Activated CD4-positive, alpha-beta T cell treated with anti-CD3 and anti-CD28 coated beads, Interleukin-2, amount 10 ng/mL, durations not matched to agents 7 days and 5 days (primary cell): ENCODE measurements around the gene SLC25A13. TPM values are rescaled to one million over a fixed set of nuclear protein-coding genes. Genes with fewer than 3 reads are reported as not detected.

ENCODE experiments used
- CTCF ChIA-PET: fragments of 350-600 bp; sonication (Branson Sonifier 250); formaldehyde crosslinking; loops from one replicate; lab custom pipeline; 2021; ENCODE audit warnings: antibody characterized with exemption; lab: Charles Lee
- POLR2A ChIA-PET: fragments of 350-600 bp; sonication (Branson Sonifier 250); formaldehyde crosslinking; loops from one replicate; lab custom pipeline; 2021; ENCODE audit warnings: antibody characterized with exemption; lab: Charles Lee
- DNase-seq: peaks from one replicate; pipeline ENCODE4 v3.0.0-alpha.2; 2020
- H3K27ac Mint-ChIP-seq: one replicate; pipeline ENCODE4 v1.8.0; 2021; ENCODE audit warnings: mild to moderate bottlenecking, moderate library complexity, mixed read lengths
- H3K27me3 Mint-ChIP-seq: one replicate; pipeline ENCODE4 v1.8.0; 2021; ENCODE audit warnings: mixed read lengths
- H3K36me3 Mint-ChIP-seq: one replicate; pipeline ENCODE4 v1.8.0; 2021; ENCODE audit warnings: low read depth, mixed read lengths
- H3K4me1 Mint-ChIP-seq: one replicate; pipeline ENCODE4 v1.8.0; 2021; ENCODE audit warnings: mixed read lengths
- H3K4me3 Mint-ChIP-seq: one replicate; pipeline ENCODE4 v1.8.0; 2021; ENCODE audit warnings: mild to moderate bottlenecking, moderate library complexity, mixed read lengths
- H3K9me3 Mint-ChIP-seq: one replicate; pipeline ENCODE4 v1.8.0; 2021; ENCODE audit warnings: mixed read lengths
- total RNA-seq, 2 experiments: library from RNA; stranded (reverse); gene quantifications; one replicate each; pipeline ENCODE4 v1.2.3, GENCODE V29; 2021

The SLC25A13 gene
- total RNA-seq, 2 experiments from 2014 or later: 7.4 to 8.8 TPM

DNA sequence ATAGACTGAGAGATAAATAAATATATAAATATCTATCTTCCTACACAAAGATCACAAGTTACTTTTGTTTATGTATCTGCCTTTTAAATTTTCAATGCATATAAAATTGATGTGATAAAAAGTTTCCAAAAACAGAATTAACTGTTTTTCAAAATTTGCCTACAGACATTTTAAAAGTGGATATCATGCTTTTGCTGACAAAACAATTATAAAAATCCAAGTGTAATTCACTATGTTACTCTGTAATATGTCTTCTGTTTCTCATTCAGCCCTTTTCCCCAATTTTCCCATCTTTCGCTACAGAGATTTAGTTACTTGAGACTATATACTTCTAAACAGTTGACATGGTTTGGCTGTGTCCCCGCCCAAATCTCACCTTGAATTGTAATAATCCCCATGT, 37.7 kb downstream of the SLC25A13 start:
- Mint-ChIP-seq H3K9me3 (peaks cover 21% of the 10 kb centered on the region), H3K4me3 (no peak overlapping the region), H3K36me3 (peaks cover 41% of the 10 kb centered on the region), H3K4me1 (peaks cover 42% of the 10 kb centered on the region), H3K27ac (no peak overlapping the region), H3K27me3 (no peaks in the 10 kb centered on the region)
- POLR2A ChIA-PET: no interaction called here
- CTCF ChIA-PET: interaction anchor here (1.0 kb wide), 1 partner anchor 14 kb away, joined by 3 read pairs; no protein-coding TSS in a partner anchor
- no peak for DNase-seq

DNA sequence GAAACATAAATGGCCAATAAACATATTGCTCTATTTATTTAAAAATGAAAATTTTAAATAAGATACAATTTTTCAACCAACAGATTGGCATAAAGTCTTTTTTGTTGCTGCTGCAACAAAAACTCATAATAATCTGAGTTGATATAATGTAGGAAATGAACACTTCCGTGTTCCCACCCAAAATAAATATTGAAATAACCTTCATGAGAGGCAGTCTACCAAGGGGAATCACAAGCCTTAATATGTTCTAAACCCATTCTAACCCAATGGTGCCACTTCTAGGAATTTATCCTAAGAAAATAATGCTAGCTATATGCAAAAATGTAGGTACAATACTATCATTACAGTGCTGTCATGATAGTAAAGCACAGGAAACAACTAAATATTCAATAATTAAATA, 39.1 kb downstream of the SLC25A13 start:
- CTCF ChIA-PET: interaction anchor here (1.3 kb wide), 1 partner anchor 22 kb away, joined by 3 read pairs; no protein-coding TSS in a partner anchor

DNA sequence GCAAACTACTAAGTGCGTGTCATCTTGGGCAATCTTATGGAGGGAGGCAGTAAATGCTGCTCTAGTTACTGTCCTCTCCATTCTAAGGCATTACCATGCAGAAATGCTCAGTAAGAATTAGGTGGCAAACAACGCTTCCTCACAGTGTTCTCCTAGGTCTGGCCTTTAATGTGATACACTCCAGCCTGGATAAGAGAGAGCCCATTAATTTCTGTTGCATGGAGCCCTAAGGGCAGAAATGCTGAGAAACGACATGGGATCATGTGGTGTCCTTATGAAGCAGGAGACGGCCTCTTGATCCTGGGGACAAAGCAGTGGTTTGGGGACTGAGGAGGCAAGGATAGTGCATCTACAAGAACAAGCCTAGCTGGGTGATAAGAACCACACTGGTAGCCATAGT, 44.0 kb downstream of the SLC25A13 start:
- peaks cover 22% of the 10 kb centered on the region for H3K36me3 Mint-ChIP-seq
- no peak for DNase-seq
- peaks cover 7% of the 10 kb centered on the region for H3K9me3 Mint-ChIP-seq
- POLR2A ChIA-PET: no interaction called here
- no peaks in the 10 kb centered on the region for H3K4me1 Mint-ChIP-seq
- H3K27ac Mint-ChIP-seq: no peak overlapping the region
- no peaks in the 10 kb centered on the region for H3K27me3 Mint-ChIP-seq
- H3K4me3 Mint-ChIP-seq: no peak overlapping the region
- CTCF ChIA-PET: interaction anchor here (0.6 kb wide), 1 partner anchor 848 kb away, joined by 3 read pairs; no protein-coding TSS in a partner anchor

More for the DNA sequence above, 39.1 kb downstream of the SLC25A13 start:
- Mint-ChIP-seq H3K27ac (no peak overlapping the region), H3K4me3 (no peak overlapping the region), H3K36me3 (peaks cover 37% of the 10 kb centered on the region), H3K9me3 (peaks cover 18% of the 10 kb centered on the region), H3K27me3 (no peaks in the 10 kb centered on the region), H3K4me1 (peaks cover 41% of the 10 kb centered on the region)
- POLR2A ChIA-PET: no interaction called here
- DNase-seq: no peak

DNA sequence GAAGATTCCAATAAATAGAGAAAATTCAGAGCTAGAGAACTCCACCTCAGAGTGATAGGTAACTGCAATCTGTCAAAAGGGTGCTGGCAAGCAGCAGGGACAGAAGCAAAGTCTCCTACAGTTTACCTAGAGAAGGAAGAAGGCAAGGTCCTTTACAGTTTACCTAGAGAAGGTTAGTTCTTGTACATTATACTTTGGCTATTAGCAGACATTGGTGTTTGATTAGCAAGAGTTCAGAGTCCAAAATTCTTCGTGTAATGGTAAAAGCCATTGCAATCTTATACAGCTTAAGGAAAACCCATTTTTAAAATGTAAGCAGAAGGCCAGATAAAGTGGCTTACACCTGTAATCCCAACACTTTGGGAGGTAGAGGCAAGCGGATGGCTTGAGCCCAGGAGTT, 45.9 kb downstream of the SLC25A13 start:
- H3K36me3 Mint-ChIP-seq: peaks cover 22% of the 10 kb centered on the region
- no peaks in the 10 kb centered on the region for H3K27me3 Mint-ChIP-seq
- no peak for DNase-seq
- peaks cover 5% of the 10 kb centered on the region for H3K9me3 Mint-ChIP-seq
- ChIA-PET POLR2A (no interaction called here), CTCF (no interaction called here)
- H3K4me1 Mint-ChIP-seq: no peaks in the 10 kb centered on the region
- no peak overlapping the region for H3K27ac Mint-ChIP-seq
- H3K4me3 Mint-ChIP-seq: no peak overlapping the region

DNA sequence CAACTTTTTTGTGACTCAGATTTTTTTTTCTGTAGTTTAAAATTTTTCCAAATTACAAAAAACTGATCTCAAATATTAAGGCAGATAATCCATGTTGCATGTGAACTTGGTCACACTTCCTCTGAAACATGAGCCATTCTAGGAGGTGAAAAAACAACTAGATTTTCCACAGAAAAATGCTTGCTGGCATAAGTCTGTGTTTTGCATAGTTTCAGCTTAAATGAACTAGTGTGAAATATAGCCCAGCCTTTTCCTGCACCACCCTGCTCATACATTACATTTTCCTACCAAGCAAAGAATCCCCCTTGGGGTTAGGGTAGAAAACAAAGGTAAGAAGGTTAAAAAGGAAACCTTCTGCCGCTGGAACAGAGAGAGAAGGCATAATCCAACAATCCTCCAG, 48.2 kb downstream of the SLC25A13 start:
- ChIA-PET CTCF (no interaction called here), POLR2A (no interaction called here)
- no peak overlapping the region for H3K4me3 Mint-ChIP-seq
- H3K36me3 Mint-ChIP-seq: peaks cover 25% of the 10 kb centered on the region
- no peak overlapping the region for H3K27ac Mint-ChIP-seq
- no peaks in the 10 kb centered on the region for H3K27me3 Mint-ChIP-seq
- H3K4me1 Mint-ChIP-seq: no peaks in the 10 kb centered on the region
- no peaks in the 10 kb centered on the region for H3K9me3 Mint-ChIP-seq
- DNase-seq: no peak

DNA sequence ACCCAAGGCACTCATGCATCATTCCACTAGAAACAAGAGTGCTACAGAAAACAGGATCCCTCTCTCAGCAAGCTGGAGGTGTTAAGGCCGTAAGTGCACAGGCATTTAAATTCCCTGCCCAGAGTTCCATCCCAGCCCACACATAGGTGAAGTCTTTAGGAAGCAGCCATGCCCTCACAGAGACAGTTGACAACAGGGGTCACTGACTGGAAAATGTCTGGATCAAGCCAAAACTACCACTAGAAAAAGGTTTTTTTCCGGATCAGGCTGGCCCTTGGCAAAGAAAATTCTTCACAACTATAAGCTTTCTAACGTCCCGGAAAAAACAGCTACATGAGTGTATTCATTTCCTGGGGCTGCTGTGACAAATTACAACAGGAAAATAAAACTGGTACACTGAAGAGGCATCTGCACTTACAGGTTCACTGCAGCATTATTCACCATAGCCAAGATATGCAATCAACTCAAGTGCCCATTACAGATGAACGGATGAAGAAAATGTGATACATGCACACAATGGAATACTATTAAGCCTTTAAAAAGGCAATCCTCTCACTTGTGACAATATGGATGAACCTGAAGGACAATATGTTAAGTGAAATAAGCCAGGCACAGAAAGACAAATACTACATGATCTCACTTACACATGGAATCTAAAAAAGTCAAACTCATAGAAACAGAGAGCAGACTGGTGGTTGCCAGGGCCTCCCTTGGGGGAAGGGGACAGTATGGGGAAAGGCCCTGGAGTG, 52.5 kb downstream of the SLC25A13 start:
- H3K27me3 Mint-ChIP-seq: no peaks in the 10 kb centered on the region
- no peak for DNase-seq
- CTCF ChIA-PET: interaction anchor here (0.5 to 0.6 kb wide), 2 partner anchors 23 to 661 kb away, joined by 3 to 4 read pairs; no protein-coding TSS in a partner anchor
- peaks cover 2% of the 10 kb centered on the region for H3K4me1 Mint-ChIP-seq
- no peak overlapping the region for H3K4me3 Mint-ChIP-seq
- no peaks in the 10 kb centered on the region for H3K9me3 Mint-ChIP-seq
- peaks cover 9% of the 10 kb centered on the region for H3K36me3 Mint-ChIP-seq
- POLR2A ChIA-PET: no interaction called here
- no peak overlapping the region for H3K27ac Mint-ChIP-seq

DNA sequence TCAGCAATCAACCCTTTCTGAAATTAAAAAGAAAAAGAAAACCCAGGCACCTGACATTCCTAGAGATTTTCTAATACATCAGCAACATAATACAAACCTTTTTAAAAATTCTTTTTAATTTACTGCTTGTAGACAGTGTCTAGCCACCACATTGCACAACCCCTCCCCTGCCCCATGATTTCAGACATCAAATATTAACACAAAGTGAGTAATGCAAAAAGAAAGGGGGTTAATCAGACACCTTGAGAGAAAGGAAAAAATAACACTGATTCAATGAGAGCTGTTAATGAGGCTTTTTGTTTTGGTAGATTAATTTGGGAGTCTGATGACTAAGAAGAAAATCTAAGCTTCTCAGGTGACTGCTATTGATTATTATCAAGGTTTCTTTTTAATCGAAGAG, 55.3 kb downstream of the SLC25A13 start:
- peaks cover 8% of the 10 kb centered on the region for H3K36me3 Mint-ChIP-seq
- ChIA-PET CTCF (no interaction called here), POLR2A (no interaction called here)
- H3K4me3 Mint-ChIP-seq: no peak overlapping the region
- H3K4me1 Mint-ChIP-seq: peaks cover 10% of the 10 kb centered on the region
- DNase-seq: no peak
- peaks cover 8% of the 10 kb centered on the region for H3K9me3 Mint-ChIP-seq
- H3K27me3 Mint-ChIP-seq: no peaks in the 10 kb centered on the region
- H3K27ac Mint-ChIP-seq: no peak overlapping the region

DNA sequence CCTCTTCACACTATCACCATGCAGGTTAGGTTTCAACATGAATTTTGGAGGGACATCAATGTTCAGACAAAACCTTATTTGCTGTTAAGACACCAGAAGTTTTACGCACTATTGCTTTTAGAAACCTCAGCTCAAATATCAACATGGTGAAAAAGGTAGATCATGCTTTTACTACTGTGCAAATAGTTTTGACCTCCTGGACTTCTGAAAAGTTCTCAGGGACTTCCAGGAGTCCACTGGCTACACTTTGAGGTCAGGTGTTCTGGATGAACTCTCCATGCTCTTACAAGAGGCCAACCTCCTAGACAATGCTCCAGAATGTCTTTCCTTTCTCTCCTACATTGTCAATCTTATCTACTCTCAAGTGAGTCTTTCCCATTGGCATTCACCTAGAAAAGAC, 55.9 kb downstream of the SLC25A13 start:
- no peaks in the 10 kb centered on the region for H3K27me3 Mint-ChIP-seq
- ChIA-PET POLR2A (no interaction called here), CTCF (no interaction called here)
- H3K36me3 Mint-ChIP-seq: peaks cover 8% of the 10 kb centered on the region
- no peak for DNase-seq
- H3K9me3 Mint-ChIP-seq: peaks cover 8% of the 10 kb centered on the region
- H3K4me3 Mint-ChIP-seq: no peak overlapping the region
- H3K4me1 Mint-ChIP-seq: peaks cover 10% of the 10 kb centered on the region
- H3K27ac Mint-ChIP-seq: no peak overlapping the region

DNA sequence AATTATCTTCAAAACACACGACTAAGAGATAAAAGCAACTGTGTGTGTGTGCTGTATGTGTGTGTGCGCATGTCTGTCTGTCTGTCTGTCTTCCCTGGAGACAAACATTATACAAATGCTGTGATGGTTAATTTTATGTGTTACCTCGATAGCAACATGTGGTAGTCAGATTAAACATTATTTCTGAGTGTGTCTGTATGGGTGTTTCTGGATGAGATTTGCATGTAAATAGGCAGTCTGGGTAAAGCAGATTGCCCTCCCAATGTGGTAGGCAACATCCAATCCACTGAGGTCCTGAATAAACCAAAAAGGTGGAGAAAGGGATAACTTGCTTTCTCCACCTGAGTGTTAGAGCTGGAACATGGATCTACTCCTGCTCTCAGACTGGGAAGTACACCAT, 67.9 kb downstream of the SLC25A13 start:
- Mint-ChIP-seq H3K27ac (no peak overlapping the region), H3K4me3 (no peak overlapping the region), H3K9me3 (peaks cover 22% of the 10 kb centered on the region), H3K36me3 (peaks cover 9% of the 10 kb centered on the region), H3K27me3 (no peaks in the 10 kb centered on the region), H3K4me1 (peaks cover 5% of the 10 kb centered on the region)
- DNase-seq: no peak
- POLR2A ChIA-PET: no interaction called here
- CTCF ChIA-PET: no interaction called here

DNA sequence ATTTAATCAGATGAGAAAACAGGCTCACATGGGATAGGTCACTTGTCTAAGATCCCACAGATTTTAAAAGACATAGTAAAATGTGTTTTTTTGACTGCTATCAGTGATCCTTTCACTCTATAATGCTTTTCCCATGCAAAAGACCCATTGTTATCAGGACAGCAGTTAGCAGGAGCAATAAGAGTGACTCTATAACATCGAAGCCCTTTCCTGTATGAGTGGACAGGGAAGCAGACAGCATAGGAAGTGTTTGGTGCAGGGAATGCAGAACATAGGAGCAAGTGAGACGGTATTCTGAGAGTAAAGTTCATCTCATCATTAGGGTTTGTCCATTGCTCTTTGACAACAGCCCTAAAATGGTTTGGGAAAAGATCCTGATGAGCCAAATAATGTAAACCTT, 68.5 kb downstream of the SLC25A13 start:
- peaks cover 9% of the 10 kb centered on the region for H3K36me3 Mint-ChIP-seq
- peaks cover 22% of the 10 kb centered on the region for H3K9me3 Mint-ChIP-seq
- H3K4me3 Mint-ChIP-seq: no peak overlapping the region
- H3K4me1 Mint-ChIP-seq: peaks cover 5% of the 10 kb centered on the region
- H3K27me3 Mint-ChIP-seq: no peaks in the 10 kb centered on the region
- no peak overlapping the region for H3K27ac Mint-ChIP-seq
- ChIA-PET CTCF (no interaction called here), POLR2A (no interaction called here)
- DNase-seq: no peak

DNA sequence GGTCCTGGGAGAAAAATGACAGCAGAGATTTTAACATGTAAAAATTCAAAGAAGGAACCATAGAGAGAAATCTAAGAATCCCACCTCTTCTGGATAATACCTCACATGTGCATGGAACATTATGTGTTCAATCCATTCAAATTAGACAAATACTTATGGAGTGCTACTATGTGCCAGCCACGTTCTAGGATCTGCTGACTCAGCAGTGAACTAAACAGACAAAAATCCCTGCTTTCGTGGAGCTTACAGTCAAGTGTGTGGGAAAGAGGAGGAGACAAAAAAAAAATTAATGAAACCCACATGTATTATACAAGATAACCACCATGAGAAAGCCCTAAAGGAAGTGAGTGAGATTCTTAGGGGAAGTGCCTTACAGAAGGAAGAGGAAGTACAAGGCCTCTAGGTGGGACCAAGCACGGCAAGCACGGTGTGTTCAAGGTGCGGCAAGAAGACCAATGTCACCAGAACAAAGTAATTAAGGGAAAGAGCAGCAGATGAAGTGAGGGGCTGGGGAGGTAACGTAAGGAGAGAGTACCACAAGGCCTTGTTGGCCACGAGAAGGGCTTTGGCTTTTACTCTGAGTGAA, 71.0 kb downstream of the SLC25A13 start:
- H3K27ac Mint-ChIP-seq: no peak overlapping the region
- peaks cover 4% of the 10 kb centered on the region for H3K36me3 Mint-ChIP-seq
- ChIA-PET CTCF (interaction anchor here (0.9 kb wide), 1 partner anchor 13 kb away, joined by 3 read pairs; no protein-coding TSS in a partner anchor), POLR2A (no interaction called here)
- no peak overlapping the region for H3K4me3 Mint-ChIP-seq
- peaks cover 6% of the 10 kb centered on the region for H3K9me3 Mint-ChIP-seq
- no peak for DNase-seq
- H3K27me3 Mint-ChIP-seq: no peaks in the 10 kb centered on the region
- H3K4me1 Mint-ChIP-seq: peaks cover 5% of the 10 kb centered on the region

DNA sequence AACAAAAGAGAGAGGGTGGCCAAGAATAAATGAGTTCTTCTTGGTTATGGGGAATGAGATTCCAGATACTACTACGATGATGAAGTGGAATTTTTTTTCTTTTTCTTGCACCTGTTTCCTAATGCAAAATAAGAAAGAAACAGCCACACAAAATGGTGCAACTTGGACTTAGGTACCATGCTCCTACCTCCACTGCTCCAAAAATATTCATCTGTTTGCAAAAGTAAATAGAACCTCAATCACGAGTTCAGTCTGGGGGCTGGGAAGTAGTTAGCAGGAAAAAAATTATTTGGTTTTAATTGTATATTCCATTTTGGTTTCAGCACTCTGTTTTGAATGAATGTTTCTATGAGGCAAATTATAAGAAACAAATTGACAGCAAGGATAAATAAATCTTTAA, 73.5 kb downstream of the SLC25A13 start:
- no peak overlapping the region for H3K27ac Mint-ChIP-seq
- no peak overlapping the region for H3K4me3 Mint-ChIP-seq
- peaks cover 4% of the 10 kb centered on the region for H3K36me3 Mint-ChIP-seq
- H3K4me1 Mint-ChIP-seq: peaks cover 5% of the 10 kb centered on the region
- ChIA-PET CTCF (no interaction called here), POLR2A (no interaction called here)
- no peaks in the 10 kb centered on the region for H3K27me3 Mint-ChIP-seq
- H3K9me3 Mint-ChIP-seq: peaks cover 6% of the 10 kb centered on the region
- no peak for DNase-seq

DNA sequence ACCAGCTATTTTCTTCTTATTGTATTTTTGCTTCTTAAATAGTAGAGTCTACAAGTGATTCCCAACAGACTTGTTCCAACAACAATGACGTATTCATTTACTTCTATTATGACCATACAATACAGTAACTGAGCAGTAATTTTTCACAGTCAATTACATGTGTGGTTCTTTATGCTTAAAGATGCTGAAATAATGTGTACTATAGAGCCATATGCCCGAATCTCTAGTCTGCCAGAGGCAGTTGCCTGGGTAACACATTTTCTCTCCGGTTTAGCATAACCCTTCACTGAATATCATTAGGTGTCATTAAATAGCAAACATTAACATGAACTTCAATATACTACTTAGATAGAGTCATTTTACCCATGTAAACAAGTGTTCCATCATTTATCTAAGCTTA, 75.0 kb downstream of the SLC25A13 start:
- DNase-seq: no peak
- H3K4me1 Mint-ChIP-seq: peaks cover 5% of the 10 kb centered on the region
- POLR2A ChIA-PET: no interaction called here
- CTCF ChIA-PET: interaction anchor here (1.4 kb wide), 1 partner anchor 35 kb away, joined by 4 read pairs; no protein-coding TSS in a partner anchor
- peaks cover 3% of the 10 kb centered on the region for H3K9me3 Mint-ChIP-seq
- H3K4me3 Mint-ChIP-seq: no peak overlapping the region
- H3K36me3 Mint-ChIP-seq: no peaks in the 10 kb centered on the region
- no peak overlapping the region for H3K27ac Mint-ChIP-seq
- H3K27me3 Mint-ChIP-seq: no peaks in the 10 kb centered on the region
